ENCODE results near the gene PLCH2.

DNA sequence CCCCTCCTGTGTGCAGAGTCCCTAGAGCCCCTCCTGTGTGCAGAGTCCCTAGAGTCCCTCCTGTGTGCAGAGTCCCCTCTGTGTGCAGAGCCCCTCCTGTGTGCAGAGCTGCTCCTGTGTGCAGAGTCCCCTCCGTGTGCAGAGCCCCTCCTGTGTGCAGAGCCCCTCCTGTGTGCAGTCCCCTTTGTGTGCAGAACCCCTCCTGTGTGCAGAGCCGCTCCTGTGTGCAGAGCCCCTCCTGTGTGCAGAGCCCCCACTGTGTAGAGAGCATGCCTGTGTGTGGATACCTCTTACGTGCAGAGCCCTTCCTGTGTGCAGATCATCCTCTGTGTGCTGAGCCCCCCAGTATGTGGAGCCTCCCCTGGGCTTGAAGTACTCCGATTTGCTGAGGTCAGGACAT lies 62.3 kb downstream of the PLCH2 start:
- TF ChIP-seq GTF2E2 (tag; IDR thresholded peaks at IDR 0.05) = no peak
- no peak for TF ChIP-seq KLF10 (CRISPR knock-in tag; IDR thresholded peaks at IDR 0.05)
- no peak for TF ChIP-seq HNRNPLL (IDR thresholded peaks at IDR 0.05; ENCODE audit: low read depth, low read length, poor library complexity, severe bottlenecking)
- no peak for TF ChIP-seq NR2C2 (CRISPR knock-in tag; IDR thresholded peaks at IDR 0.05)
- TF ChIP-seq NR2C2 (tag; IDR thresholded peaks at IDR 0.05) = no peak
